Right lobe of liver (tissue), 4 donors: ENCODE results near the gene CRBN.

Experiments
- CTCF ChIP-seq, 4 donors: fragments of 200-600 bp in 3 of 4; fragments of 450-650 bp in 1 of 4; IDR thresholded peaks; one replicate each; pipeline versions ENCODE4 v1.5.1 to v1.8.0; 2016 to 2022; ENCODE audit warnings: antibody characterized with exemption in 4 of 4, mild to moderate bottlenecking in 2 of 4
- POLR2A ChIP-seq: fragments of 450-650 bp; IDR thresholded peaks from one replicate; pipeline ENCODE4 v1.6.1; 2017; ENCODE audit warnings: antibody characterized with exemption, mild to moderate bottlenecking
- donor health status: DM: no; HTN: no; CAD: no.
- donor health status: DM: no; HTN: no; CAD: no.
- donor health status: DM: no; HTN: yes; CAD: no.

- TF ChIP-seq CTCF (IDR thresholded peaks at IDR 0.05) (no peak), POLR2A (no peak)
These were observed 49.9 kb downstream of the CRBN start for GRCh38 chr3:3129579-3129978.
